Duodenal mucosa (tissue), 2 donors: Measurements from ENCODE around the gene CES3.
A peak's percentile ranks its signal among the peaks of the same experiment; 100 is the strongest.
"Not testable (repeated sequence)": the region's sequence is repeated elsewhere in the genome, so short reads cannot be mapped to it uniquely, and the experiment has no call there.

ENCODE experiments used
- H3K27ac ChIP-seq: one replicate; pipeline ENCODE4 v1.7.0; 2013; ENCODE audit warnings: low read depth, low read length
- H3K27me3 ChIP-seq, 2 donors: one replicate each; pipeline ENCODE4 v1.7.0; 2013; ENCODE audit warnings: low read length in 2 of 2, control low read depth in 1 of 2; ENCODE audit not compliant: insufficient read depth in 2 of 2, control insufficient read depth in 1 of 2
- H3K36me3 ChIP-seq, 2 donors: one replicate each; pipeline ENCODE4 v1.7.0; 2013; ENCODE audit warnings: low read length in 2 of 2, control low read depth in 1 of 2; ENCODE audit not compliant: insufficient read depth in 2 of 2, control insufficient read depth in 1 of 2
- H3K4me1 ChIP-seq, 2 donors: one replicate each; pipeline ENCODE4 v1.7.0; 2013; ENCODE audit warnings: low read length in 2 of 2, control low read depth in 1 of 2; ENCODE audit not compliant: insufficient read depth in 2 of 2, control insufficient read depth in 1 of 2
- H3K4me3 ChIP-seq, 2 donors: one replicate each; pipeline ENCODE4 v1.7.0; 2013; ENCODE audit warnings: low read length in 2 of 2, low read depth in 1 of 2
- H3K9ac ChIP-seq, 2 donors: one replicate each; pipeline ENCODE4 v1.7.0; 2013; ENCODE audit warnings: low read length in 2 of 2, low read depth in 1 of 2
- H3K9me3 ChIP-seq, 2 donors: one replicate each; pipeline ENCODE4 v1.7.0; 2013; ENCODE audit warnings: low read length in 2 of 2, control low read depth in 1 of 2; ENCODE audit not compliant: control insufficient read depth in 1 of 2

The CES3 gene

DNA sequence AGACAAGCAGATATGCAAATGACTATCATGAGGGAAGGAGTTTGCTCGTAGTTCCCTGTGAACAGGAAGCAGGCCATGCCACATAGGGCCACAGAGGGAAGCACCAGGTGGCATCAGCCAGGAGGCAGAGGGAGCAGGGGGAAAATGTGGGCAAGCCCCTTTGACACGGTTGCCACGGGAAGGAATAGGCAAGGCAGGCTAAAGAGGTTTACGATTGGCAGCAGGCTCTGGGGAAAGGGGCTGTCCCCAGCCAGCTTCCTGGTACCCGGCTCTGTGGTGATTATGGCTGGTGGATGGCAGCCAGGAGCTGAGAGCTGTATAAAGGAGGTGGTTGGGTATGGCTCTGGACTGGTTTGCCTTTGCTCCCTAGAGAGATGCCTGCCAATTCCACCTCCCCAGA, 848 bp downstream of the CES3 start:
- Histone ChIP-seq H3K9ac (peak overlapping the region; percentile 61 to 66), H3K27ac (peak overlapping the region; percentile 75)

DNA sequence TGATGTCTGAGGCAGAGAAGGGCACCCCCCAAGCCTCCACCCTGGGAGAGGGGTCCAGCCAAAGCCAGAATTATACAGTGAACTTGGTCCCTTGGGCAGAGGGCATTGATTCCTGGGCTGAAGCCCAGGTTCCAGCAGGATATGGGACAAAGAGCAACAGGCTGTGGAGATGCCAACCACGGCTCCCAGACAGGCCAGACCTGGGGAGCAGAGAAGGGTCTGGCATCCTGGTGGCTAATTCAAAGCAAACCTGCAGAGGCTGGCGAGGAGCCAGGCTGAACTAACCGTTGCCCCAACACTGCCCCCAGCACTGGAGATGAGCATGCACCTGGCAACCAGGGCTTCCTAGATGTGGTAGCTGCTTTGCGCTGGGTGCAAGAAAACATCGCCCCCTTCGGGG, 3.0 kb downstream of the CES3 start:
- peaks cover 29 to 31% of the 10 kb centered on the region in 2 donors for H3K4me1 ChIP-seq
- H3K27ac ChIP-seq, result no peak overlapping the region
- H3K4me3 ChIP-seq, result no peak overlapping the region
- no peak overlapping the region for H3K9ac ChIP-seq
- peaks cover 14 to 44% of the 10 kb centered on the region in 2 donors for H3K36me3 ChIP-seq
- no peaks in the 10 kb centered on the region for H3K9me3 ChIP-seq
- no peaks in the 10 kb centered on the region for H3K27me3 ChIP-seq

More for the DNA sequence above, 848 bp downstream of the CES3 start:
- Histone ChIP-seq H3K4me3 (peak overlapping the region; percentile 59 to 76), H3K9me3 (no peaks in the 10 kb centered on the region), H3K4me1 (peaks cover 29 to 32% of the 10 kb centered on the region in 2 donors), H3K27me3 (no peaks in the 10 kb centered on the region), H3K36me3 (peaks cover 10 to 28% of the 10 kb centered on the region in 2 donors)

- H3K4me3 ChIP-seq, result no peak overlapping the region
- no peak overlapping the region for H3K27ac ChIP-seq
- H3K4me1 ChIP-seq, result peaks cover 9 to 12% of the 10 kb centered on the region in 2 donors
- peaks cover 17 to 59% of the 10 kb centered on the region in 2 donors for H3K36me3 ChIP-seq
- H3K9me3 ChIP-seq, result no peaks in the 10 kb centered on the region
- H3K27me3 ChIP-seq, result no peaks in the 10 kb centered on the region
- no peak overlapping the region for H3K9ac ChIP-seq
Measured at GRCh38 chr16:66968847-66969246, 7.8 kb downstream of the CES3 start.

DNA sequence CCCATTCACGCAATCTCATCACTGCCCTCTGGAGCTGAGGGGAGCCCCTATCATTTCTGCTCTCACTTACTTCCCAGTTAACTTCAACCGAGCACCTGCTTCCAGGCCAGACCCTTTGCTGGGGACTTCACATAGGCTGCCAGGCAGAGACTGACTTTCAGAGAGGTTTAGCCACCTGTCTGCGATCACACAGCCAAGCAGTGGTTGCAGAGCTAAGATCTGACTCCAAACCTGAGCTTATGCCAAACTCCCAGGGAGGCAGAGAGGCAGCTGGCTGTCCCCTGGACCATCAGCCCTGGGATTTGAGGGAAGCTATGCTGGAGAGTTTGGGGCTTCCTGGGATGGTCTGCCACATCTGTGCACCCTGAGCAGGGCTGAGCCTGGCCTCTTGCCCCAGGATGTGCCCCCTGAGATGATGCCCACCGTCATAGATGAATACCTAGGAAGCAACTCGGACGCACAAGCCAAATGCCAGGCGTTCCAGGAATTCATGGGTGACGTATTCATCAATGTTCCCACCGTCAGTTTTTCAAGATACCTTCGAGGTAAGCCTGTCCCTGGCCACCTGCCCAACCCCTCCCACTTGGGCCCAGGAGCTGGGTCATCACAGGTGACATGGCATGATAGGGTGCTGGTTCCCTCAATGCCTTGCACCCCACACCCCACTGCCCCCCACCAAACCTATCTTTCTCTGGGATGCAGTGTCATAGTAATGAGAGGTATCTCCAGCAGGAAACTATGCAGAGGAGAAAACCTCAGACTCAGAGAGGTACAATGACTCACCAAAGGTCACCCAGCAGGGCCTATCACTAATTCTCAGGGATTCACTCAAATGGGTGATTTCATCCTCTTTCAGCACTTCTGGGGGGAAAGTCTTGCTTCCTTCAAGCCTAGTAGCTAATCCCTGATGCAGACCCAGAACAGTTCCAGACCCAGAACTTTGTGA, 10.0 kb downstream of the CES3 start:
- H3K27me3 ChIP-seq, result no peaks in the 10 kb centered on the region
- no peak overlapping the region for H3K9ac ChIP-seq
- peaks cover 0 to 8% of the 10 kb centered on the region in 2 donors for H3K4me1 ChIP-seq
- no peaks in the 10 kb centered on the region for H3K9me3 ChIP-seq
- H3K36me3 ChIP-seq, result peaks cover 6 to 45% of the 10 kb centered on the region in 2 donors
- no peak overlapping the region for H3K27ac ChIP-seq
- no peak overlapping the region for H3K4me3 ChIP-seq

- H3K27ac ChIP-seq, result no peak overlapping the region
- peaks cover 0 to 15% of the 10 kb centered on the region in 2 donors for H3K4me1 ChIP-seq
- no peaks in the 10 kb centered on the region for H3K27me3 ChIP-seq
- H3K9ac ChIP-seq, result no peak overlapping the region
- peaks cover 3 to 26% of the 10 kb centered on the region in 2 donors for H3K36me3 ChIP-seq
- no peaks in the 10 kb centered on the region for H3K9me3 ChIP-seq
- H3K4me3 ChIP-seq, result no peak overlapping the region
Measured at GRCh38 chr16:66972983-66973382, 11.9 kb downstream of the CES3 start.

DNA sequence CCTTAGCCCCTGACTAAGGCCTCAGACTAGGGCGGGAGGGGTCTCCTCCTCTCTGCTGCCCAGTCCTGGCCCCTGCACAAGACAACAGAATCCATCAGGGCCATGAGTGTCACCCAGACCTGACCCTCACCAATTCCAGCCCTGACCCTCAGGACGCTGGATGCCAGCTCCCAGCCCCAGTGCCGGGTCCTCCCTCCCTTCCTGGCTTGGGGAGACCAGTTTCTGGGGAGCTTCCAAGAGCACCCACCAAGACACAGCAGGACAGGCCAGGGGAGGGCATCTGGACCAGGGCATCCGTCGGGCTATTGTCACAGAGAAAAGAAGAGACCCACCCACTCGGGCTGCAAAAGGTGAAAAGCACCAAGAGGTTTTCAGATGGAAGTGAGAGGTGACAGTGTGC, 12.7 kb downstream of the CES3 start:
- H3K9ac ChIP-seq, result no peak overlapping the region
- no peak overlapping the region for H3K27ac ChIP-seq
- H3K4me3 ChIP-seq, result no peak overlapping the region
- H3K36me3 ChIP-seq, result peaks cover 3 to 24% of the 10 kb centered on the region in 2 donors
- H3K27me3 ChIP-seq, result no peaks in the 10 kb centered on the region
- no peaks in the 10 kb centered on the region for H3K9me3 ChIP-seq
- peaks cover 0 to 15% of the 10 kb centered on the region in 2 donors for H3K4me1 ChIP-seq

DNA sequence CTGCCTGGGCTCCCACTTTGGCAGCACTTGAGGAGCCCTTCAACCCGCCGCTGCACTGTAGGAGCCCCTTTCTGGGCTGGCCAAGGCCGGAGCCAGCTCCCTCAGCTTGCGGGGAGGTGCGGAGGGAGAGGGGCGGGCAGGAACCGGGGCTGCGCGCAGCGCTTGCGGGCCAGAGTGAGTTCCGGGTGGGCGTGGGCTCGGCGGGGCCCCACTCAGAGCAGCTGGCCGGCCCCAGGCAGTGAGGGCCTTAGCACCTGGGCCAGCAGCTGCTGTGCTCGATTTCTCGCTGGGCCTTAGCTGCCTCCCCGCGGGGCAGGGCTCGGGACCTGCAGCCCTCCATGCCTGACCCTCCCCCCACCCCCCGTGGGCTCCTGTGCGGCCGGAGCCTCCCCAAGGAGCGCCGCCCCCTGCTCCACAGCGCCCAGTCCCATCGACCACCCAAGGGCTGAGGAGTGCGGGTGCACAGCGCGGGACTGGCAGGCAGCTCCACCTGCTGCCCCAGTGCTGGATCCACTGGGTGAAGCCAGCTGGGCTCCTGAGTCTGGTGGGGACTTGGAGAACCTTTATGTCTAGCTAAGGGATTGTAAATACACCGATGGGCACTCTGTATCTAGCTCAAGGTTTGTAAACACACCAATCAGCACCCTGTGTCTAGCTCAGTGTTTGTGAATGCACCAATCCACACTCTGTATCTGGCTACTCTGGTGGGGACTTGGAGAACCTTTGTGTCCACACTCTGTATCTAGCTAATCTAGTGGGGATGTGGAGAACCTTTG, 13.3 kb downstream of the CES3 start:
- not testable (repeated sequence) for H3K27me3 ChIP-seq, H3K9me3 ChIP-seq, H3K9ac ChIP-seq, H3K27ac ChIP-seq, H3K4me3 ChIP-seq
- H3K4me1 ChIP-seq, result peaks cover 0 to 15% of the 10 kb centered on the region in 2 donors
- H3K36me3 ChIP-seq, result peaks cover under 1 to 21% of the 10 kb centered on the region in 2 donors

- H3K36me3 ChIP-seq, result peaks cover 0 to 21% of the 10 kb centered on the region in 2 donors
- not testable (repeated sequence) for H3K4me3 ChIP-seq, H3K9me3 ChIP-seq, H3K9ac ChIP-seq, H3K27ac ChIP-seq, H3K27me3 ChIP-seq
- H3K4me1 ChIP-seq, result peaks cover 0 to 15% of the 10 kb centered on the region in 2 donors
Measured at GRCh38 chr16:66974932-66975246, 13.8 kb downstream of the CES3 start.

- H3K4me3 ChIP-seq, result no peak overlapping the region
- H3K27ac ChIP-seq, result no peak overlapping the region
- peaks cover 0 to 19% of the 10 kb centered on the region in 2 donors for H3K36me3 ChIP-seq
- no peaks in the 10 kb centered on the region for H3K27me3 ChIP-seq
- H3K9ac ChIP-seq, result no peak overlapping the region
- H3K4me1 ChIP-seq, result peaks cover 0 to 15% of the 10 kb centered on the region in 2 donors
- H3K9me3 ChIP-seq, result no peaks in the 10 kb centered on the region
Measured at GRCh38 chr16:66975302-66975893, 14.3 kb downstream of the CES3 start.

DNA sequence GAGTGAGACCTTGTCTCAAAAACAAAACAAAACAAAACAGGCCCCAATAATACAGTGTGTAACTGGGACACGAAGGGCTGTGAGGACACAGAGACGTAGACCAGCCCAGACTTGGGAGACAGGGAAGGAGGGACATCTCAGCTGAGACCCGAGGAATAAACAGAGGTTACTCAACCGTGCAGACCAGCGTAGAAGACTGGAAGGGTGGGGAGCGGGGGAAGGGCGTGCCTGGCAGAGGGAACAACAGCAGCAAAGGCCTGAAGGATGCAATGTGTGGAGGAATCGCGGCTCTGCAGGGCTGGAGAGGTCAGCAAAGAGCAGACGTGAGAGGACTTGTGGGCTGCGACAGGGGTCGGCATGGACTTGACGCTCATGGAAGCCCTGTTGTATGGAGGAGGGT, 15.7 kb downstream of the CES3 start:
- H3K36me3 ChIP-seq, result peaks cover 0 to 8% of the 10 kb centered on the region in 2 donors
- H3K4me3 ChIP-seq, result no peak overlapping the region
- H3K27me3 ChIP-seq, result no peaks in the 10 kb centered on the region
- no peak overlapping the region for H3K27ac ChIP-seq
- peaks cover 0 to 15% of the 10 kb centered on the region in 2 donors for H3K4me1 ChIP-seq
- no peak overlapping the region for H3K9ac ChIP-seq
- no peaks in the 10 kb centered on the region for H3K9me3 ChIP-seq
